NT2/D1 (cell line): ENCODE measurements around the gene ZFX.

Experiments used
- SUZ12 ChIP-seq: IDR thresholded peaks from 2 replicates; pipeline ENCODE4 v1.6.1; 2011; ENCODE audit not compliant: insufficient read length, insufficient read depth; ENCODE audit errors: extremely low read depth
- ZNF274 ChIP-seq: IDR thresholded peaks from 2 replicates; pipeline ENCODE4 v1.6.1; 2011; ENCODE audit warnings: mild to moderate bottlenecking, low read depth, low read length

- TF ChIP-seq ZNF274, result no peak
- TF ChIP-seq SUZ12, result no peak
Observed at GRCh38 chrX:24137192-24137591, 12.3 kb upstream of the ZFX start.
